HG02943 (cell line): ENCODE measurements around the gene FAM53A.
"Not testable (repeated sequence)": the region's sequence is repeated elsewhere in the genome, so short reads cannot be mapped to it uniquely, and the experiment has no call there.

Experiments
- ATAC-seq: cut with Tn5 transposase; IDR thresholded peaks from one replicate; pipeline ENCODE4 v1.9.1; 2021; ENCODE audit warnings: mild to moderate bottlenecking, low read depth, moderate library complexity; ENCODE audit not compliant: unreplicated experiment

Gene FAM53A

GRCh38 chr4:1609901-1610790, 74.0 kb downstream of the FAM53A start:
- ATAC-seq, result no peak

- no peak for ATAC-seq
Measured at GRCh38 chr4:1608821-1609500, 75.2 kb downstream of the FAM53A start.

- no peak for ATAC-seq
Measured at GRCh38 chr4:1608196-1608820, 75.8 kb downstream of the FAM53A start.

- not testable (repeated sequence) for ATAC-seq
Measured at GRCh38 chr4:1607436-1608195, 76.5 kb downstream of the FAM53A start.

GRCh38 chr4:1604706-1605205, 79.4 kb downstream of the FAM53A start:
- ATAC-seq, result no peak

- ATAC-seq, result no peak
Measured at GRCh38 chr4:1604181-1604705, 79.9 kb downstream of the FAM53A start.

GRCh38 chr4:1603413-1604135, 80.5 kb downstream of the FAM53A start:
- no peak for ATAC-seq

GRCh38 chr4:1602655-1603412, 81.3 kb downstream of the FAM53A start:
- no peak for ATAC-seq

- ATAC-seq, result no peak
Measured at GRCh38 chr4:1601852-1602654, 82.1 kb downstream of the FAM53A start.

GRCh38 chr4:1601533-1601835, 82.6 kb downstream of the FAM53A start:
- no peak for ATAC-seq

GRCh38 chr4:1600811-1601532, 83.1 kb downstream of the FAM53A start:
- ATAC-seq, result no peak

- ATAC-seq, result no peak
Measured at GRCh38 chr4:1600211-1600780, 83.8 kb downstream of the FAM53A start.

- no peak for ATAC-seq
Measured at GRCh38 chr4:1599491-1600210, 84.5 kb downstream of the FAM53A start.

- ATAC-seq, result no peak
Measured at GRCh38 chr4:1599026-1599481, 85.1 kb downstream of the FAM53A start.

- no peak for ATAC-seq
Measured at GRCh38 chr4:1598206-1599025, 85.7 kb downstream of the FAM53A start.
